Right forelimb (tissue), 1 donor: ENCODE measurements around the gene ZBED5.
A peak's percentile ranks its signal among the peaks of the same experiment; 100 is the strongest.
"Not testable (repeated sequence)": the region's sequence is repeated elsewhere in the genome, so short reads cannot be mapped to it uniquely, and the experiment has no call there.

ENCODE experiments used
- DNase-seq: peaks from one replicate; pipeline ENCODE4 v3.0.0-alpha.2; 2018

The ZBED5 gene

DNA sequence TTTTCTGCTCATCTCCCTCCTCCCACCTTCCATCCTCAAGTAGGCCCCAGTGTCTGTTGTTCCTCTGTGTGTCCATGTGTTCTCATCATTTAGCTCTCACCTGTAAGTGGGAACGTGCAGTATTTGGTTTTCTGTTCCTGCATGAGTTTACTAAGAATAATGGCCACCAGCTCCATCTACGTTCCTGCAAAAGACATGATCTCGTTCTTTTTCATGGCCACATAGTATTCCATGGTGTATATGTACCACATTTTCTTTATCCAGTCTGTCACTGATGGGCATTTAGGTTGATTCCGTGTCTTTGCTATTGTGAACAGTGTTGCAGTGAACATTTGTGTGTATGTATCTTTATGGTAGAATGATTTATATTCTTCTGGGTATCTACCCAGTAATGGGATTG is 21.0 kb downstream of the ZBED5 start:
- not testable (repeated sequence) for DNase-seq

DNA sequence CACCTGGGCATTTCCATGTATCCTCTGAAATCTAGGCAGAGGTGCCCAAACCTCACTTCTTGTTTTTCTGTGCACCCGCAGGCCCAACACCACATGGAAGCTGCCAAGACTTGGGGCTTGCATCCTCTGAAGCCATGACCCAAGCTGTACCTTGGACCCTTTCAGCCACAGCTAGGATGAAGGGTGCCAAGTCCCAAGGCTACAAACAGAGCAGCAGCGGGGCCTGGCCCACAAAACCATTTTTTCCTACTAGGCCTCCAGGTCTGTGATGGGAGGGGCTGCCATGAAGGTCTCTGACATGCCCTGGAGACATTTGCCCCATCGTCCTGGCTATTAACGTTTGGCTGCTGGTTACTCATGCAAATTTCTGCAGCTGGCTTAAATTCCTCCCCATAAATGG is 28.7 kb downstream of the ZBED5 start:
- DNase-seq, result no peak

DNA sequence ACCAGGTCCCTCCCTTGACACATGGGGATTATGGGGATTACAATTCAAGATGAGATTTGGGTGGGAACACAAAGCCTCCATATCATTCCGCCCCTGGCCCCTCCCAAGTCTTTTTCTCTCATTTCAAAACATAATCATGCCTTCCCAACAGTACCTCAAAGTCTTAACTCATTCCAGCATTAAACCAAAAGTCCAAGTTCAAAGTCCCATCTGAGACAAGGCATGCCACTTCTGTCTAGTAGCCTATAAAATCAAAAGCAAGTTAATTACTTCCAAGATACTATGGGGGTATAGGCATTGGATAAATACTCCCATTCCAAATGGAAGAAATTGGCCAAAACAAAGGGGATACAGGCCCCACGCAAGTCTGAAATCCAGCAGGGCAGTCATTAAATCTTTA is 29.5 kb downstream of the ZBED5 start:
- no peak for DNase-seq

DNA sequence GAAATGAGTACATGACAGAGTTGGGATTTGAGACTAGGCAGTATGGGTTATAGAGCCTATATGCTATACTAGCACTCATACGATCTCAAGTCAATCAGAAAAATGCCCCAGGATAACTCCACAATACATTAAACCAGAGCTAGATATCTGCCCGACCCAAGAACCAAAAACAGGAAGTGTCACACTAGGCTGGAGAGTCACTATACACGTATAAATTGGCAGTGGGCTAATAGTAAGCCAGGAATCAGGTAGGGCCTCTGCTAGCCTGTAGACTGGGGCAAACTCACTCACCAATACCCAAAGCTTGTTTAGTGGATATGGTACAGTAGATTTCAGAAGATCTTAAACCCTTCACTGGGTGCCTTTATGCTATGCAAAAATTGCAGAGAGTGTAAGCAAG is 33.0 kb downstream of the ZBED5 start:
- no peak for DNase-seq

DNA sequence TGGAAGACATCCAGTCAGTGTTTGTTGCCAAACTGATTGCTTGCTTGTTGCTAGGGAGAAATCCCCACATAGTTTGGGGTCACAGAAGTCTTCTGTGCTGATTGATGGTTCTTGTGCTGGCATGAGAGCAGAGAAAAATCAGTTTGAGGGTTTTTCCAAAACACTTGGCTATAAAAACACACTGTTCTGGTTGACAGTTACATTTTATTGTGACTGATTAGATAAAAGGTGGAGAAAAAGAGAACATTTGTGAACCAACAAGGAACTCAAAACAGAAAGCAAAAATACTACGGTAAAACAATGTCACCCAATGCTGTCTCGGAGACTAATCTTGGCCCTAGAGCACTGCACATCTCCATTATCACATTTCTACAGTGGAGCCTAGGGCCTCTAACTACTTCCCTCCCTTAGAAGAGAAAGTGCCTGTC is 34.7 kb downstream of the ZBED5 start:
- DNase-seq, result no peak

DNA sequence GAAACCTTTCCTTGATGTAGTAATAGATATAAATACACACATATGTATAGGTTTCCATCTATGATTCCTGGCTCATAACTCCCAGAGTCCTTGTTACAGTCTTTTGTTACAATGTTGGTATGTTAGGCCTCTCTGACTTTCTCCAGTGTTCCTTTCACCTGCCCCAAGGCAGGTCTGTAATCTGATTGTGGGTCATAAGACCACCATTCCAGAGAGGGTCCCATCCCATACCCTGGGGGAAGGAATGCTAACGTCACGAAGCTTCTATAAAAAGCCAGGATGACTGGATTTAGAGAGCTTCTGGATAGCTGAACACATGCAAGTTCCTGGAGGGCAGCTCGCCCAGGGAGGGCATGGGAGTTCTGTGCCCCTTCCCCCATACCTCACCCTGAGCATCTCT is 35.4 kb downstream of the ZBED5 start:
- DNase-seq, result not testable (repeated sequence)

DNA sequence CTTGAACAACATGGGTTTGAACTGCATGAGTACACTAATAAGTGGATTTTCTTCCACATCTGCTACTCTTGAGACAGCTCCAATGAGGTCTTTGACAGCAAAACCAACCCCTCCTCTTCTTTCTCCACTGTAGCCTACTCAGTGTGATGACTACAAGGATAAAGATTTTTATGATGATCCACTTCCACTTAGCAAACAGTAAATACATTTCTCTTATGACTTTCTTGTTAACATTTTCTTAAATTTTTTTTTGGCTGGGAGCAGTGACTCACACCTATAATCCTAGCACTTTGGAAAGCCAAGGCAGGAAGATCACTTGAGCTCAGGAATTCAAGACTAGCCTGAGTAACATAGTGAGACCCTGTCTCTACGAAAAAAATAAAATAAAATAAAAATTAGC is 39.3 kb downstream of the ZBED5 start:
- no peak for DNase-seq

DNA sequence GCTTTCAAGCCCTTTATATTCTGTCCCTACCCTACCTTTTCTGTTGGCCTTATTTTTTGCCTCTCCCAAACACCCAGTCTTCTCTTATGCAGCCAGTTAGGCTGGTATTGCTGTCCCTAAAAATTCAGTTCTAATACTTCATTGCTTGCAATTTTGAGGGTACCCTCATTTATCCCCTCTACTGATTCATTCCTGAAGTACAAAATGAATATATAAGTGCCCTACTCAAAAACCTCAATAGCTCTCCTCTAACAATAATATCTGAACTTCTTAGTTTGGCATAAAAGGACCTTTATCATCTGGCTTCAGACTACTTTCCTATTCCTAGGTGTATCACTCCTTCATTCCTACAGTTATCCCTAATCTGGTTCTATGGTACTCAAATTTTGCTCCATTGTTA is 43.9 kb downstream of the ZBED5 start:
- DNase-seq, result no peak

DNA sequence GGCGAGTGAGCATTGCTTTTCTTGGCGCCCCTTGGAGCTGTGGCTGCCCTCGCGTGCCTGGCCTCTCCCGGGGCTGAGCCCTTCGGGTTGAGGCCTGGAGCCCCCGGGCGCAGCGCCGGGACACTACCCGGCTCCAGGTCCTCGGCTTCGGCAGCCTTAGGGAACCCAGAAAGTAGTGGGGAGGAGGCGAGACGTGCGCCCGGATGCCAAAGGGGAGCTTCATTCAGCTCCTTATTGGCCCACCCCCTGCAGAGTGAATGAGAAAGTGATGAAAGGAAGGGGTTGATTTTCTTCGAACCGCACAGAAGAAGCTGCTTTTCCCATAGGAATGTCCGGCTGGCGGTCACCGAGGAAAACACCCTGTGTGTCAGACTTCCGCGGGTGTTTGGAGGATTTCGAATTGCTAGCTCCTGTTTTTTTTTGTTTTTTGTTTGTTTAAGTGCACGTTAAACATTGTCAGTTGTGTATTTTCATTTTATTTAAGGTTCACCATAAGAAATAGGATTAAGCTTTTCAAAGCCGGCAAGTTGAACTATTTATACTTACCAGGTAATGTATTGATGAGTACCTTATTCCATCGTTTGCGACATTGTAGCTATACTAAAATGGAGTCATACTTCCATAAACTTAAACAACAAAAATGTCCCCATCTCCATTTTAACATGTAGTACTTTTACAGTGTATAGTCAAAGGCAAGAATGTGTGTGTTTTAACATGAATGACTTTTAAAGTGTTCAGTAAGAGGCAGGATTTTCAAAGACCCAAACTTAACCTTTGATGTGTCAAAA is 48.3 kb downstream of the ZBED5 start:
- no peak for DNase-seq

DNA sequence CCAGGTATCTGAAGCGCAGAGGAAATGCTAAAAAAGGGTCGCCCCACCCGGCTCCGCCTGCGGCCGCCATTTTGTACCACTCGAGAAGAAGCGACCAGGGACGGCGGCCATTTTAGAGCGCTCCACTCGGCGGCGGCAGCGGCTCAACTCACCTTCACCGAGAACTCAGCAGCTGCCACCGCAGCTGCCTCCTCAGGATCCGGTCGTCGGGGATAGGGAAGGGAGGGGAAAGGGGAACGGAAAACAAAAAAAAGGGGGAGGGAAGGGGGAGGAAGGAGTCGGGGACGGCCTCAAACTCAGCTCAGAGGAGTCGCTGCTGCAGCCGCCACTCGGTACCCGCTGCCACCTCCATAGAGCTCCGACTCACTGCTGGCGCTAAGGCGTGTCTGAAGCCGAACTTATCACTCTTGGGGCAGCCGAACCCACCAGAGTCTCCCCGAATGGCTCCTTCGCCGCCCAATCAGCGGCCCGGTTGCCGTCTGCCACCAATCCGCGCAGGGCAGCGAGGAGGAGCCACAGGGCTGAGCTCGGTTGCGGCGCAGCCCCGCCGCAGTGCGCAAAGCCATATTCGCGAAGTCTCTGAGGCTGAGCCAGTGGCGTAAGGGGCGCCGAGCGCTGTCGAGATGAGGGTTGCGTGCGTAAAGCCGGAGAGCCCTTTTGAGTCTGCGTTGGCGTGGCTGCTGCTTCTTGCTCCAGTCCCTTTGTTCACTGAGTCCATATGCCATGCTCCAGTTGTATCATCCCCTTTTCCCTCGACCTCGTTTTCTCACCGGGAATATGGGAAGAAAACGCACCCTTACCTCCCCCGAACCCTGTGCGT is 49.1 kb downstream of the ZBED5 start, which contains the start of gene EIF4G2:
EIF4G2 (minus strand) TSS at position 374 of the 820 bp plus-strand sequence.
- DNase-seq, result peak; percentile 99

DNA sequence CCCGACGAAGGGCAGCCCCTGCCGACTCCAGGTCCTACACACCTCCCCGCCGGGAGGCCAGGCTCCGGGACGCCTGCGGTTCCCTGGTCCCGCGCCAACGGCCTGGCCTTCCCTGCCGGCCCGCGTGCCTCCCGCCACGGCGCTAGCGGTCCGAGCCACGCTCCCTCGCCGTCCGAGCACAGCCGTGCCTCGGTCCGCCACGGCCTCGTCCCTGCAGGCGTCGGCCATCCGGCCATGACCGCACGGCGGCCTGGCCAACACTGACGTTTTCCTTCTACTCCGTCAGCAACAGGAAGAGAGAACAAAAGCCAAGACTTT is 49.7 kb downstream of the ZBED5 start:
- no peak for DNase-seq

DNA sequence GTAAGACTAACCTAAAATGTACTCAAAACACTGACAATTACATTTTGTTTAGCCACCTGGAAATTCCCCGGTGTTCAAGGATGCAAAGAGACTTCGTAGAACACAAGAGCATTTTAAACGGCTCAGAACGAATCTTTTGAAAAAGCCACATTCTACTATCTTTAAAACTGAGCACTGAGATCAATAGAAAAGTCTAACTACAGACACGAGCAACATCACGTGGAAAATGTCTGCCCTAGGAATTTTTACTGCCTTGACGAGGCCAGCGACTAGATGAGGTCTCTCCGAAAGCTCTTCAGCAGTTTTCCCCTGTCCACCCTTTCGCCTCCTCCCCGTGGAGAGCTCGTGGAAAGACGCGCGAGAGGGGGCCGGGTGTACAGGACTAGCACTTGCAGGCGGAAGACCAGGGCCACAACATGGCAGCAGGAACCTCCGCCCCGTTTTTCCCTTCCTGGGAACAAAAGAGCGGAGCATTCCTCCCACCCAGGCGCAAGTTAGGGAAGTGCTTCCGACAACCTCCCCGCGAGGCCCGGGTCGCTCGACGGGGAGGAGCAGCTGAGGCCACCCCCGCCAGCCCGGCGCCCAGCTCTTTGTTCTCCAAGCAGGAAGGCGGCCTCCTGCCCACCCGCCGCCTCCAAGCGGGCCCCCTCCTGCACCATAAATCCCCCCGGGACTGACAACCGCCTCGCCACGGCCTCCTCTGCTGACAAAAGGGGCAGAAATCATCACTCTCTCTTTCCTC is 50.2 kb downstream of the ZBED5 start:
- DNase-seq, result peak; percentile 84

DNA sequence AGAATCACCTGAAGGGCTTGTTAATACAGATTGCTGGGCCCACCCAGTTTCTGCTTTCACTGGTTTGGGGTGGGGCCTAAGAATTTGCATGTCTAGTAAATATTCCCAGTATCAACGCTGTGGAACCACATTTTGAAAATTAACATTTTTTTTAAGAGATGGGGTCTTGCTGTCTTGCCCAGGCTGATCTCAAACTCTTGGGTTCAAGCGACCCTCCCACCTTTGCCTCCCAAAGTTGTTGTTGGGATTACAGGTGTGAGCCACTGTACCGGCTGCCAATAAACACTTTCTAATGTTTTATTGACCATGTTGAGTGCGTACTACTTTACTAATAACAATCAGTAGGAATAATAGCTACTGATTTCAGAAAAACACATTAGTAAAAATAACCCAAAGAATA is 51.6 kb downstream of the ZBED5 start:
- DNase-seq, result no peak

DNA sequence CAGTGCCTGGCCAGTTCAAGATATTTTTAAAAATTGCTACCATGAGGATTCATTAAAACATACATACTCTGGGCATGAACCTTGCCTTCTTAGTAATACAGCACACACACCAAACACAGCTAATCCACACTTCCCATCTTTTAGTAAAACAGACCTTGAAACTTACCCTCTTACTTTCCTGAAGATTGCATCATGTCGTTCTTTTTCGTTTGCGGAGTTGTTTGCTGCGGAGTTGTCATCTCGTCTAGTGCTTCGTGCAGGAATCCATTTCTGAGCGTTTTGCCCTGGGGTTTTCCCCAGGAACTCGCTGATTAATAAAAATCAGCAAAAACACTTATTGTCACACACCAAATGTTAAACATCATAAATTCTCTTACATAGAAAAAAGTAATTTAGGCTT is 52.1 kb downstream of the ZBED5 start:
- no peak for DNase-seq

DNA sequence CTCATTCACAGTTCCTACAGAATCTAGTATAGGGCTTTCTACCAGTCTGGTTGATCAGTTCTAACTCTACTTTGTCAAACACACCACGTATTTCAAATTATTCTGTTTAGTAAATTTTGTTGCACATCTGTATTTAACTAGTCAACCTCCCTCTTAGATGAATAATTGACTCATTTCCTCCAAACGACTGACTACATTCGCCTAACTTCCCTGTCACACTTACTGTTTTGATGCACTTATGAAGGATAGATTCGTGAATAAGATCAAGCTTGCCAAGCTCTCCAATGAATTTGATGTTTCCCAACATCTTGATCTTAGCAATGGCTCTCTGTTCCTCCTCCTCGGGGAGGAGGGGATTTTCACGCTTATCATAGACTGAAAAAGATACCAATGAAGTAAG is 54.2 kb downstream of the ZBED5 start:
- DNase-seq, result no peak
